ENCODE measurements around the gene CCDC57. TPM values are rescaled to one million over a fixed set of nuclear protein-coding genes. Genes with fewer than 3 reads are reported as not detected.

Gene CCDC57
- polyA plus RNA-seq, 3 donors, result 17.1 to 43.8 (median 20.1) TPM

DNA sequence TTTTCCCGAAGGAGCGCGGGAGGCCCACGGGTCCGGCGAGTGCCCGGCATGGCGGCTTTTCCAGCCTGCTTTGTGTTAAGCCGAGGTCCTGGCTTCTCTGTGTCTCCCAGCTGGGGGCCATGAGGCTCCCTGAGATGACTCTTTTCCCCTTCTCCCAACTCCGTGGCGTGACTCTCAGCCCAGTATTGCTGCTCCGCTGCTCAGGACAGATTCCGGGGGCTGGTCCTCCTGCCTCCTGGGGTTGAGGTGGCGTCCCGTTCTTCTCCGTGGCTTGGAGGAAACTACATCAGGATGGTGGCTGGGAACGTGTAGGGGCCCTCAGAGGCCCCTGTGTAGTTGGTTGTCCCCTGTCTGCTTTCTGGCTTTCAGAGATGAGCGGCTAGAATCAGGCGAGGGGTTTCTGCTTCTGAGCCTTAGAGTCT lies 160.0 kb downstream of the CCDC57 start:
- Histone ChIP-seq H3K4me3 (replicated peaks in 1 of 3; ENCODE audit: low read depth in 2 of 3, low read length in 3 of 3) (peak overlapping the region; percentile 66 to 88 (median 70)), H3K4me1 (ENCODE audit: control insufficient read depth in 1 of 2, insufficient read depth in 2 of 2, low read length in 2 of 2) (peaks cover 20 to 29% of the 10 kb centered on the region in 2 donors), H4K20me1 (ENCODE audit: insufficient read depth, low read length) (peaks cover 23% of the 10 kb centered on the region), H3K27ac (ENCODE audit: low read depth in 1 of 2, low read length in 2 of 2) (peak overlapping the region in 1 of 2 donors; percentile 64), H3K9ac (ENCODE audit: insufficient read depth, low read length, poor library complexity, severe bottlenecking) (peak overlapping the region; percentile 69), H3K79me2 (ENCODE audit: insufficient read depth, low read length) (peaks cover 24% of the 10 kb centered on the region), H3K4me2 (replicated peaks; ENCODE audit: extremely low read depth, low read length, poor library complexity, severe bottlenecking) (peak overlapping the region; percentile 97), H3K9me3 (replicated peaks in 1 of 2; ENCODE audit: control insufficient read depth in 1 of 2, insufficient read depth in 1 of 2, low read length in 2 of 2) (no peaks in the 10 kb centered on the region), H2AFZ (ENCODE audit: insufficient read depth, low read depth, low read length, poor library complexity, severe bottlenecking) (no peak overlapping the region), H3K36me3 (replicated peaks in 1 of 2; ENCODE audit: control insufficient read depth in 1 of 2, insufficient read depth in 2 of 2, low read length in 2 of 2) (peaks cover 51 to 63% of the 10 kb centered on the region in 2 donors), H3K27me3 (ENCODE audit: control insufficient read depth in 2 of 2, insufficient read depth in 2 of 2, low read length in 2 of 2) (no peaks in the 10 kb centered on the region)
- WGBS (ENCODE audit: insufficient coverage), result 33% methylated on average over 19 of the region's 19 CpGs
- intact Hi-C loops (cut with micrococcal nuclease), result loop anchor here in 1 of 2 donors (5.0 kb wide), 1 partner anchor 45 kb away; the partner anchor contains the start of gene FASN
- Mint-ChIP-seq H3K9me3 (no peaks in the 10 kb centered on the region), H3K36me3 (peaks cover 21 to 64% of the 10 kb centered on the region in 2 donors), H3K4me1 (peaks cover 19% of the 10 kb centered on the region), H3K27ac (peak overlapping the region in 2 of 7 donors; percentile 46 to 48), H3K27me3 (ENCODE audit: low read depth in 3 of 3) (no peaks in the 10 kb centered on the region), H3K4me3 (peak overlapping the region; percentile 76 to 85)
- DNase-seq, result no peak
- no peak for TF ChIP-seq CTCF (IDR thresholded peaks at IDR 0.05)

- H4K20me1 ChIP-seq (ENCODE audit: insufficient read depth, low read length), result peaks cover 23% of the 10 kb centered on the region
- intact Hi-C loops (cut with micrococcal nuclease), result loop anchor here in 1 of 2 donors (5.0 kb wide), 1 partner anchor 45 kb away; the partner anchor contains the start of gene FASN
- Mint-ChIP-seq H3K27me3 (ENCODE audit: low read depth in 3 of 3) (no peaks in the 10 kb centered on the region), H3K9me3 (no peaks in the 10 kb centered on the region), H3K36me3 (peaks cover 27 to 66% of the 10 kb centered on the region in 2 donors), H3K4me3 (peak within 1 kb of the TSS; percentile 85 to 94), H3K27ac (peak within 1 kb of the TSS in 5 of 7 donors; percentile 46 to 91 (median 76)), H3K4me1 (peaks cover 19% of the 10 kb centered on the region)
- H3K36me3 ChIP-seq (replicated peaks in 1 of 2; ENCODE audit: control insufficient read depth in 1 of 2, insufficient read depth in 2 of 2, low read length in 2 of 2), result peaks cover 51 to 63% of the 10 kb centered on the region in 2 donors
- DNase-seq, result peak; percentile 25 to 44 (median 33)
- H3K4me2 ChIP-seq (replicated peaks; ENCODE audit: extremely low read depth, low read length, poor library complexity, severe bottlenecking), result peak within 1 kb of the TSS; percentile 97
- H3K9me3 ChIP-seq (replicated peaks in 1 of 2; ENCODE audit: control insufficient read depth in 1 of 2, insufficient read depth in 1 of 2, low read length in 2 of 2), result no peaks in the 10 kb centered on the region
- H3K79me2 ChIP-seq (ENCODE audit: insufficient read depth, low read length), result peaks cover 24% of the 10 kb centered on the region
- H3K27ac ChIP-seq (ENCODE audit: low read depth in 1 of 2, low read length in 2 of 2), result peak within 1 kb of the TSS in 1 of 2 donors; percentile 64
- TF ChIP-seq CTCF (IDR thresholded peaks at IDR 0.05), result no peak
- peak within 1 kb of the TSS; percentile 80 for H2AFZ ChIP-seq (ENCODE audit: insufficient read depth, low read depth, low read length, poor library complexity, severe bottlenecking)
- 1% methylated on average over 90 of the region's 94 CpGs for WGBS (ENCODE audit: insufficient coverage)
- H3K27me3 ChIP-seq (ENCODE audit: control insufficient read depth in 2 of 2, insufficient read depth in 2 of 2, low read length in 2 of 2), result no peaks in the 10 kb centered on the region
- H3K9ac ChIP-seq (ENCODE audit: insufficient read depth, low read length, poor library complexity, severe bottlenecking), result peak within 1 kb of the TSS; percentile 69
- H3K4me1 ChIP-seq (ENCODE audit: control insufficient read depth in 1 of 2, insufficient read depth in 2 of 2, low read length in 2 of 2), result peaks cover 20 to 29% of the 10 kb centered on the region in 2 donors
- peak within 1 kb of the TSS; percentile 66 to 88 (median 70) for H3K4me3 ChIP-seq (replicated peaks in 1 of 3; ENCODE audit: low read depth in 2 of 3, low read length in 3 of 3)
These were observed 160.6 kb downstream of the CCDC57 start, which contains the start of the genes GPS1 and RFNG for GRCh38 chr17:82051776-82052637. Gene GPS1, plus strand, starts transcription at chr17:82051898. Its CDS starts 34 bp downstream, at chr17:82051932. Gene RFNG, minus strand, starts transcription at chr17:82051811. Its CDS starts 45 bp downstream, at chr17:82051766.

Measured in CD14-positive monocyte (primary cell).